Mesenchymal stem cell (in vitro differentiated cells and primary cell): Measurements from ENCODE around the gene ZNF541.

Source experiments
- DNase-seq: peaks from one replicate; pipeline ENCODE4 v3.0.0-alpha.2; 2013
- H2AFZ ChIP-seq: one replicate; pipeline ENCODE4 v1.6.1; 2013; ENCODE audit warnings: low read depth, mild to moderate bottlenecking, control low read depth, inconsistent platforms, low read length, moderate library complexity
- H2AK5ac ChIP-seq: 2 replicates; pipeline ENCODE4 v1.6.1; 2013; ENCODE audit warnings: low read length, moderate library complexity, mild to moderate bottlenecking, inconsistent platforms; ENCODE audit not compliant: severe bottlenecking
- H2BK120ac ChIP-seq: one replicate; pipeline ENCODE4 v1.6.1; 2013; ENCODE audit warnings: low read depth, mild to moderate bottlenecking, inconsistent platforms, low read length, moderate library complexity
- H2BK12ac ChIP-seq, 2 experiments: one replicate each; pipeline ENCODE4 v1.6.1; 2013; ENCODE audit warnings: inconsistent platforms in 2 of 2, low read length in 2 of 2, mild to moderate bottlenecking in 2 of 2, moderate library complexity in 2 of 2, control low read depth in 1 of 2
- H2BK15ac ChIP-seq: one replicate; pipeline ENCODE4 v1.6.1; 2013; ENCODE audit warnings: mild to moderate bottlenecking, low read depth, inconsistent platforms; ENCODE audit not compliant: poor library complexity, severe bottlenecking
- H2BK5ac ChIP-seq: 2 replicates; pipeline ENCODE4 v1.6.1; 2013; ENCODE audit warnings: low read depth, mild to moderate bottlenecking, low read length, control low read depth, inconsistent platforms; ENCODE audit not compliant: poor library complexity, severe bottlenecking
- H3K14ac ChIP-seq, 2 experiments: one replicate each; pipeline ENCODE4 v1.6.1; 2013; ENCODE audit warnings: inconsistent platforms in 2 of 2, low read length in 2 of 2, control low read depth in 1 of 2, mild to moderate bottlenecking in 1 of 2, moderate library complexity in 1 of 2
- H3K18ac ChIP-seq, 2 experiments: one replicate each; pipeline ENCODE4 v1.6.1; 2013; ENCODE audit warnings: inconsistent platforms in 2 of 2, low read length in 2 of 2, control low read depth in 1 of 2, low read depth in 1 of 2, mild to moderate bottlenecking in 1 of 2
- H3K23ac ChIP-seq, 2 experiments: one replicate each; pipeline ENCODE4 v1.6.1; 2013; ENCODE audit warnings: inconsistent platforms in 2 of 2, low read length in 2 of 2, mild to moderate bottlenecking in 2 of 2, moderate library complexity in 2 of 2, control low read depth in 1 of 2
- H3K27ac ChIP-seq: 2 replicates; pipeline ENCODE4 v1.5.1; 2013; ENCODE audit warnings: mild to moderate bottlenecking, moderate library complexity, low read length, control low read depth, inconsistent platforms; ENCODE audit not compliant: poor library complexity, severe bottlenecking
- H3K27me3 ChIP-seq, 2 experiments: 2 replicates each; pipeline versions ENCODE4 v1.6.1 to v1.7.0; 2013; ENCODE audit warnings: low read length in 2 of 2, mild to moderate bottlenecking in 2 of 2, moderate library complexity in 2 of 2, control low read depth in 1 of 2, inconsistent platforms in 1 of 2; ENCODE audit not compliant: control insufficient read depth in 1 of 2, insufficient read depth in 1 of 2
- H3K36me3 ChIP-seq, 2 experiments: 2 replicates each; pipeline versions ENCODE4 v1.6.1 to v1.7.0; 2013; ENCODE audit warnings: low read length in 2 of 2, control low read depth in 1 of 2, inconsistent platforms in 1 of 2, low read depth in 1 of 2, mild to moderate bottlenecking in 1 of 2; ENCODE audit not compliant: insufficient read depth in 2 of 2, control insufficient read depth in 1 of 2
- H3K4ac ChIP-seq, 2 experiments: one replicate each; pipeline ENCODE4 v1.6.1; 2013; ENCODE audit warnings: inconsistent platforms in 2 of 2, low read length in 2 of 2, mild to moderate bottlenecking in 2 of 2, moderate library complexity in 2 of 2, control low read depth in 1 of 2, low read depth in 1 of 2
- H3K4me1 ChIP-seq: 2 replicates; pipeline ENCODE4 v1.6.1; 2013; ENCODE audit warnings: low read depth, low read length, control low read depth; ENCODE audit not compliant: control insufficient read depth, insufficient read depth
- H3K4me2 ChIP-seq: 2 replicates; pipeline ENCODE4 v1.6.1; 2013; ENCODE audit warnings: low read length, mild to moderate bottlenecking, inconsistent platforms; ENCODE audit not compliant: poor library complexity, severe bottlenecking
- H3K4me3 ChIP-seq, 2 experiments: 2 replicates each; pipeline versions ENCODE4 v1.5.1 to v1.7.0; 2013; ENCODE audit warnings: low read length in 2 of 2, mild to moderate bottlenecking in 2 of 2, control low read depth in 1 of 2, low read depth in 1 of 2; ENCODE audit not compliant: insufficient read depth in 1 of 2
- H3K79me1 ChIP-seq: replicated peaks from 2 replicates; pipeline ENCODE4 v1.6.1; 2013; ENCODE audit warnings: mild to moderate bottlenecking, control low read depth, low read length, inconsistent platforms; ENCODE audit not compliant: poor library complexity, severe bottlenecking
- H3K9ac ChIP-seq: 2 replicates; pipeline ENCODE4 v1.7.0; 2013; ENCODE audit warnings: mild to moderate bottlenecking, low read length, moderate library complexity
- H3K9me3 ChIP-seq: 2 replicates; pipeline ENCODE4 v1.7.0; 2013; ENCODE audit warnings: mild to moderate bottlenecking, low read length; ENCODE audit not compliant: control insufficient read depth
- H4K8ac ChIP-seq: one replicate; pipeline ENCODE4 v1.6.1; 2013; ENCODE audit warnings: inconsistent platforms, mild to moderate bottlenecking, low read length, moderate library complexity
- H4K91ac ChIP-seq: one replicate; pipeline ENCODE4 v1.6.1; 2013; ENCODE audit warnings: mild to moderate bottlenecking, low read length, inconsistent platforms
- WGBS: methylation state at CpG from one replicate; pipeline ENCODE4 v1.1.7; 2013; ENCODE audit warnings: mixed read lengths; 5-methylcytosine and 5-hydroxymethylcytosine counted together

ZNF541 gene

DNA sequence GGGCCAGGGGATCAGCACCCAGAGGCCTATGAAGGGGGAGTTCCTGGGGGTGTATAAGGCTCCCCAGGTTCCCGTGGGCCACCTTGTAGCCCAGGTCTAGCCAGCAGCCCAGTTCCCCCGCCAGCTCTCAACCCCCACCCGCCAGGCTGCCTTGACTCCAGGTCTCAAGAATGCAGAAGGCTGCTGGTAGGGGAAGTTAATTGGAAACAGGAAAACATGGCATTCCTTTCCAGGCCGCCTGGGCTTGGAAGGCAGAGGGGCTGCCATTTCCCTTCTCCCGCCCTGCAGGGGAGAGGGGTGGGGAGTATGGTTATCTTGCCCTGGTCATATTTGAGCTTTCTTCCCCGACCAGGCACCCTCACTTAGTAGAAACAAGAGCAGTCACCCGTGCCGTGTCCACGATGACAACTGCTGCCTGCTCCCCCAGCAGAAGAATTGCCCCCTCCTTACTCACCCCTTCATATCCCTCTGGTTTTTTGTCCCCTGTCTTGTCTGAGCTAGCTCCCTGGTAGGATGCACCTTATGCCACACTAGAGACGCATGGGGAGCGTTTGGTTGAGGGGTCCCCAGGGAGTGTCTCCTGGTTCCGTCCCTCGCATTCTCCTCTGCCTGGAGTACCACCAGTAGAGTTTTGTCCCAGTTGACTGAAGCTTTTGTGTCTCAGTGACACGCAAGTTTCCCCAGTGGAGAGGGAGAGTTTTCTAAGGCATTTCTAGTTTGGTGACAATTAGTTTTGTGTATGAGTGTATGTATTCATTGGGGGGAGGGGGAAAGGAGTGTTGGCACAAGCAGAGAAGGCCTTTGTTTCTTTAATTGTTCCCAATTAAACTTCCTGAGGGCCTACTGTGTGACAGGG lies 40.4 kb upstream of the ZNF541 start:
- H2AK5ac ChIP-seq, result peak overlapping the region; percentile 95
- peak overlapping the region; percentile 15 to 92 for H2BK12ac ChIP-seq
- peak overlapping the region; percentile 57 for H4K91ac ChIP-seq
- no peak overlapping the region for H3K14ac ChIP-seq
- peaks cover 31% of the 10 kb centered on the region for H3K4me1 ChIP-seq
- peak overlapping the region; percentile 82 for H3K27ac ChIP-seq
- H3K4me3 ChIP-seq, result peak overlapping the region in 1 of 2 experiments; percentile 55
- no peak overlapping the region for H2AFZ ChIP-seq
- peak; percentile 71 for DNase-seq
- peak overlapping the region; percentile 47 to 66 for H3K4ac ChIP-seq
- H4K8ac ChIP-seq, result peak overlapping the region; percentile 29
- H2BK5ac ChIP-seq, result peak overlapping the region; percentile 84
- H2BK15ac ChIP-seq, result peak overlapping the region; percentile 82
- peaks cover 7% of the 10 kb centered on the region for H3K79me1 ChIP-seq
- WGBS, result 42% methylated on average over 11 of the region's 14 CpGs
- no peak overlapping the region for H3K23ac ChIP-seq
- peak overlapping the region; percentile 46 for H3K9ac ChIP-seq
- H3K9me3 ChIP-seq, result no peaks in the 10 kb centered on the region
- peak overlapping the region; percentile 37 for H3K4me2 ChIP-seq
- H3K36me3 ChIP-seq, result peaks cover 11 to 22% of the 10 kb centered on the region in 2 experiments
- peak overlapping the region; percentile 20 for H2BK120ac ChIP-seq
- H3K27me3 ChIP-seq, result no peaks in the 10 kb centered on the region
- H3K18ac ChIP-seq, result peak overlapping the region; percentile 40 to 61

GRCh38 chr19:47610902-47611301 lies 38.0 kb upstream of the ZNF541 start:
- H2BK15ac ChIP-seq, result peak overlapping the region; percentile 77
- H4K8ac ChIP-seq, result no peak overlapping the region
- peak overlapping the region; percentile 39 for H3K27ac ChIP-seq

GRCh38 chr19:47609906-47610894 lies 37.3 kb upstream of the ZNF541 start:
- H3K18ac ChIP-seq, result peak overlapping the region; percentile 29 to 95
- no peaks in the 10 kb centered on the region for H3K27me3 ChIP-seq
- H3K36me3 ChIP-seq, result peaks cover 2 to 13% of the 10 kb centered on the region in 2 experiments
- peak overlapping the region in 1 of 2 experiments; percentile 33 for H2BK12ac ChIP-seq
- no peak overlapping the region for H4K8ac ChIP-seq
- peak overlapping the region; percentile 86 for H3K9ac ChIP-seq
- peak overlapping the region; percentile 11 for H2AFZ ChIP-seq
- H3K9me3 ChIP-seq, result no peaks in the 10 kb centered on the region
- H3K4ac ChIP-seq, result peak overlapping the region; percentile 17 to 54
- 2% methylated on average over 34 of the region's 50 CpGs for WGBS
- peak overlapping the region; percentile 54 for H2AK5ac ChIP-seq
- peak overlapping the region; percentile 97 for H2BK120ac ChIP-seq
- peak overlapping the region; percentile 74 for H2BK5ac ChIP-seq
- H3K14ac ChIP-seq, result peak overlapping the region; percentile 43 to 81
- peak overlapping the region; percentile 87 for H3K4me2 ChIP-seq
- H3K23ac ChIP-seq, result peak overlapping the region in 1 of 2 experiments; percentile 89
- H4K91ac ChIP-seq, result peak overlapping the region; percentile 76
- H3K27ac ChIP-seq, result peak overlapping the region; percentile 56
- H3K79me1 ChIP-seq, result peaks cover 9% of the 10 kb centered on the region
- peak; percentile 48 for DNase-seq
- peaks cover 26% of the 10 kb centered on the region for H3K4me1 ChIP-seq
- peak overlapping the region; percentile 77 for H2BK15ac ChIP-seq
- peak overlapping the region; percentile 82 to 90 for H3K4me3 ChIP-seq

More at GRCh38 chr19:47610902-47611301, 38.0 kb upstream of the ZNF541 start:
- Histone ChIP-seq H3K4me2 (peak overlapping the region; percentile 87), H3K27me3 (no peaks in the 10 kb centered on the region), H3K23ac (no peak overlapping the region), H3K9ac (peak overlapping the region; percentile 86), H2BK12ac (no peak overlapping the region), H2AK5ac (peak overlapping the region; percentile 54), H3K18ac (peak overlapping the region in 1 of 2 experiments; percentile 64), H3K4me3 (peak overlapping the region in 1 of 2 experiments; percentile 82), H3K9me3 (no peaks in the 10 kb centered on the region), H2AFZ (no peak overlapping the region), H3K36me3 (peaks cover 9 to 20% of the 10 kb centered on the region in 2 experiments), H3K4me1 (peaks cover 29% of the 10 kb centered on the region), H3K79me1 (peaks cover 10% of the 10 kb centered on the region), H3K14ac (no peak overlapping the region), H4K91ac (no peak overlapping the region), H2BK5ac (no peak overlapping the region), H3K4ac (no peak overlapping the region), H2BK120ac (no peak overlapping the region)
- WGBS, result 76% methylated on average over 7 of the region's 7 CpGs
- DNase-seq, result no peak
